ENCODE results near the gene ZNF280D.

DNA sequence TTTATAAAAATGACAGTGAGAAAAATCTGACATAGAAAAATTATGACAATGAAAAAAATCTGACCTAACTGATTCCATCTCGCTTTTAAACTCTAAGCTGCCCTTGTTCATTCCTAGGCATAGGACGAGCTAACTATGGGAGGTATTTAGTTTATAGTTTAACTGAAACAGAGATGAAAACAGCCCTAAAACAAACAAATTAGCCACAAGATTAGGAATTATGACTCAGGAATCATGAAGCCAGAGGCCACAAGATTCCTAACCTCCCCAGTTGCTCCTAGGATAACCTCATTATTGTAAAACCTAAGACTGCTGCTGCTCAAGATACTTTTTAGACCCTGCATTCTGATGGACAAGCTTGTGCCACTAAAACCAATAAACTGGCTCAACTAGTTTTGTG is 145.6 kb downstream of the ZNF280D start:
- TF ChIP-seq CTCF (CRISPR knock-in tag; IDR thresholded peaks at IDR 0.05): no peak
- TF ChIP-seq, protein P1, sequence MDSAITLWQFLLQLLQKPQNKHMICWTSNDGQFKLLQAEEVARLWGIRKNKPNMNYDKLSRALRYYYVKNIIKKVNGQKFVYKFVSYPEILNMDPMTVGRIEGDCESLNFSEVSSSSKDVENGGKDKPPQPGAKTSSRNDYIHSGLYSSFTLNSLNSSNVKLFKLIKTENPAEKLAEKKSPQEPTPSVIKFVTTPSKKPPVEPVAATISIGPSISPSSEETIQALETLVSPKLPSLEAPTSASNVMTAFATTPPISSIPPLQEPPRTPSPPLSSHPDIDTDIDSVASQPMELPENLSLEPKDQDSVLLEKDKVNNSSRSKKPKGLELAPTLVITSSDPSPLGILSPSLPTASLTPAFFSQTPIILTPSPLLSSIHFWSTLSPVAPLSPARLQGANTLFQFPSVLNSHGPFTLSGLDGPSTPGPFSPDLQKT (CRISPR knock-in tag; IDR thresholded peaks at IDR 0.05; ENCODE audit: borderline replicate concordance): no peak
- TF ChIP-seq CHD2 (IDR thresholded peaks at IDR 0.05; ENCODE audit: low read depth, low read length): no peak
- TF ChIP-seq ZFAT (CRISPR knock-in tag; conservative IDR thresholded peaks at IDR 0.05): no peak
- TF ChIP-seq, protein P2, sequence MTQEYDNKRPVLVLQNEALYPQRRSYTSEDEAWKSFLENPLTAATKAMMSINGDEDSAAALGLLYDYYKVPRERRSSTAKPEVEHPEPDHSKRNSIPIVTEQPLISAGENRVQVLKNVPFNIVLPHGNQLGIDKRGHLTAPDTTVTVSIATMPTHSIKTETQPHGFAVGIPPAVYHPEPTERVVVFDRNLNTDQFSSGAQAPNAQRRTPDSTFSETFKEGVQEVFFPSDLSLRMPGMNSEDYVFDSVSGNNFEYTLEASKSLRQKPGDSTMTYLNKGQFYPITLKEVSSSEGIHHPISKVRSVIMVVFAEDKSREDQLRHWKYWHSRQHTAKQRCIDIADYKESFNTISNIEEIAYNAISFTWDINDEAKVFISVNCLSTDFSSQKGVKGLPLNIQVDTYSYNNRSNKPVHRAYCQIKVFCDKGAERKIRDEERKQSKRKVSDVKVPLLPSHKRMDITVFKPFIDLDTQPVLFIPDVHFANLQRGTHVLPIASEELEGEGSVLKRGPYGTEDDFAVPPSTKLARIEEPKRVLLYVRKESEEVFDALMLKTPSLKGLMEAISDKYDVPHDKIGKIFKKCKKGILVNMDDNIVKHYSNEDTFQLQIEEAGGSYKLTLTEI (CRISPR knock-in tag; conservative IDR thresholded peaks at IDR 0.05): no peak
- no peak for TF ChIP-seq EZH2 (conservative IDR thresholded peaks at IDR 0.05; ENCODE audit: low read depth, low read length)
- TF ChIP-seq, protein P3, sequence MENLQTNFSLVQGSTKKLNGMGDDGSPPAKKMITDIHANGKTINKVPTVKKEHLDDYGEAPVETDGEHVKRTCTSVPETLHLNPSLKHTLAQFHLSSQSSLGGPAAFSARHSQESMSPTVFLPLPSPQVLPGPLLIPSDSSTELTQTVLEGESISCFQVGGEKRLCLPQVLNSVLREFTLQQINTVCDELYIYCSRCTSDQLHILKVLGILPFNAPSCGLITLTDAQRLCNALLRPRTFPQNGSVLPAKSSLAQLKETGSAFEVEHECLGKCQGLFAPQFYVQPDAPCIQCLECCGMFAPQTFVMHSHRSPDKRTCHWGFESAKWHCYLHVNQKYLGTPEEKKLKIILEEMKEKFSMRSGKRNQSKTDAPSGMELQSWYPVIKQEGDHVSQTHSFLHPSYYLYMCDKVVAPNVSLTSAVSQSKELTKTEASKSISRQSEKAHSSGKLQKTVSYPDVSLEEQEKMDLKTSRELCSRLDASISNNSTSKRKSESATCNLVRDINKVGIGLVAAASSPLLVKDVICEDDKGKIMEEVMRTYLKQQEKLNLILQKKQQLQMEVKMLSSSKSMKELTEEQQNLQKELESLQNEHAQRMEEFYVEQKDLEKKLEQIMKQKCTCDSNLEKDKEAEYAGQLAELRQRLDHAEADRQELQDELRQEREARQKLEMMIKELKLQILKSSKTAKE (CRISPR knock-in tag; IDR thresholded peaks at IDR 0.05; ENCODE audit: borderline replicate concordance): no peak
- no peak for TF ChIP-seq MATR3 (CRISPR knock-in tag; IDR thresholded peaks at IDR 0.05)
- no peak for TF ChIP-seq TAF1 (CRISPR knock-in tag; IDR thresholded peaks at IDR 0.05)
- no peak for TF ChIP-seq POLR2A (IDR thresholded peaks at IDR 0.05; ENCODE audit: insufficient read depth in 1 of 2, low read depth in 2 of 2, low read length in 2 of 2)
